ENCODE data around the gene HPSE. TPM values are rescaled to one million over a fixed set of nuclear protein-coding genes. Genes with fewer than 3 reads are reported as not detected.
A peak's percentile ranks its signal among the peaks of the same experiment; 100 is the strongest.

The HPSE gene
- total and polyA plus RNA-seq, 2 experiments from 2014 or later: 1.7 to 3.8 TPM

DNA sequence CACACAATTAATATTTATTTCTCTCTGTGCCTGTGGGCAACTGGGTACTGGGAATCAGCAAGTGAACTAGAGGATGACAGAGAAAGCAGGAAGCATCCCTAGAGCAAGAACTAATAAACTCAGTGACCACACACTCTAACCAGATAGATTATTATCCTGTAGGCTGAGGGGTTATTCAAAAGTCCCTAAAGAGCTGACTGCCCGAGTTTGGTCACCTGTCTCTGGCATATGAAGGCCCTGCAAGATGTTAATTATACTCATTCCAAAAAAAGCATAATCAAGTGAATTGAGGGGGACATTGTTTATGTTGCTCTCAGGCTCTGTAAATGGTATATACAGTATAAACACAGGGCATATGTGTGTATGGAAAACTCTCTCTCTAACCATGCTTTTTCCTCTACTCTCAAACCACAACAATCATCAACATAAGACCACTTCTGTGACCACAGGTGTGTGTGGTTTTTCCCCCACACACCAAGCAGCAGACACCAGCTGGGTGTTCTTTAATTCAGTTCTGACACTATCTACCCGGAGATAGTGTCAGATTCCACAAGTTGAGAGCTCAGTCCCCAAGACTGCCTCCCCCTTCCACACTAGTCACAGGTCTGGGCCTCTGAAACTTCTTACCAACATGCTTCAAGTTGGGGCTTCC, 6.2 kb upstream of the HPSE start:
- H3K4me2 ChIP-seq: no peak overlapping the region
- TF ChIP-seq EZH2phosphoT487 (IDR thresholded peaks at IDR 0.05; ENCODE audit: low read depth, severe bottlenecking, unreplicated experiment) (no peak), CTCF (IDR thresholded peaks at IDR 0.05; ENCODE audit: poor library complexity) (no peak), EZH2 (IDR thresholded peaks at IDR 0.05; ENCODE audit: borderline replicate concordance) (no peak)
- H3K4me3 ChIP-seq: no peak overlapping the region
- H3K9me2 ChIP-seq (replicated peaks; ENCODE audit: insufficient read depth): no peaks in the 10 kb centered on the region
- H3K27me3 ChIP-seq: peaks cover 1% of the 10 kb centered on the region
- no peak for DNase-seq (ENCODE audit: low spot score)
- no peaks in the 10 kb centered on the region for H3K79me2 ChIP-seq
- H3K4me1 ChIP-seq (ENCODE audit: insufficient read depth): no peaks in the 10 kb centered on the region
- no peaks in the 10 kb centered on the region for H3K36me3 ChIP-seq (replicated peaks; ENCODE audit: insufficient read depth, low read depth)
- no peak overlapping the region for H3K27ac ChIP-seq
- no peak overlapping the region for H2AFZ ChIP-seq
- no peaks in the 10 kb centered on the region for H4K20me1 ChIP-seq (ENCODE audit: insufficient read depth, poor library complexity, severe bottlenecking)
- 56% methylated on average over 2 of the region's 2 CpGs for whole genome bisulfite sequencing (ENCODE audit: low lambda C conversion rate, missing lambda C conversion rate)
- no peaks in the 10 kb centered on the region for H3K9me3 ChIP-seq (ENCODE audit: low read depth)

DNA sequence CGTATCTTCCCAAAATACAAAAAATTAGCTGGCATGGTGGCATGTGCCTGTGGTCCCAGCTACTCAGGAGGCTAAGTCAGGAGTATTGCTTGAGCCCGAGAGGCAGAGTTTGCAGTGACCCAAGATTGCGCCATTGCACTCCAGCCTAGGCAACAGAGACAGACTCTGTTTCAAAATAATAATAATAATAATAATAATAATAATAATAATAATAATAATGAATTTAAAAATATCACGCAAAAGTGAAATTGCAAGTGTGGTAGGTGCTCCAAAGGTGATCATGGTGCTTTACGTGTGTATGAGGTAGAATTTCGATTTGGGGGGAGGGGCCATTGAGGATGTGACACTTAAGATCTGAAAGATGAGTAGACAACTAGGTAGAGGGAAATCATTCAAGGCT, 4.9 kb upstream of the HPSE start:
- no peaks in the 10 kb centered on the region for H4K20me1 ChIP-seq (ENCODE audit: insufficient read depth, poor library complexity, severe bottlenecking)
- no peaks in the 10 kb centered on the region for H3K9me3 ChIP-seq (ENCODE audit: low read depth)
- no peaks in the 10 kb centered on the region for H3K79me2 ChIP-seq
- peaks cover 8% of the 10 kb centered on the region for H3K27me3 ChIP-seq
- no peaks in the 10 kb centered on the region for H3K9me2 ChIP-seq (replicated peaks; ENCODE audit: insufficient read depth)
- no peaks in the 10 kb centered on the region for H3K4me1 ChIP-seq (ENCODE audit: insufficient read depth)
- WGBS (ENCODE audit: low lambda C conversion rate, missing lambda C conversion rate): 89% methylated on average over 6 of the region's 6 CpGs
- no peak overlapping the region for H2AFZ ChIP-seq
- DNase-seq (ENCODE audit: low spot score): no peak
- no peaks in the 10 kb centered on the region for H3K36me3 ChIP-seq (replicated peaks; ENCODE audit: insufficient read depth, low read depth)
- TF ChIP-seq EZH2phosphoT487 (IDR thresholded peaks at IDR 0.05; ENCODE audit: low read depth, severe bottlenecking, unreplicated experiment) (no peak), CTCF (IDR thresholded peaks at IDR 0.05; ENCODE audit: poor library complexity) (no peak), EZH2 (IDR thresholded peaks at IDR 0.05; ENCODE audit: borderline replicate concordance) (no peak)
- no peak overlapping the region for H3K27ac ChIP-seq
- no peak overlapping the region for H3K4me2 ChIP-seq
- H3K4me3 ChIP-seq: no peak overlapping the region

DNA sequence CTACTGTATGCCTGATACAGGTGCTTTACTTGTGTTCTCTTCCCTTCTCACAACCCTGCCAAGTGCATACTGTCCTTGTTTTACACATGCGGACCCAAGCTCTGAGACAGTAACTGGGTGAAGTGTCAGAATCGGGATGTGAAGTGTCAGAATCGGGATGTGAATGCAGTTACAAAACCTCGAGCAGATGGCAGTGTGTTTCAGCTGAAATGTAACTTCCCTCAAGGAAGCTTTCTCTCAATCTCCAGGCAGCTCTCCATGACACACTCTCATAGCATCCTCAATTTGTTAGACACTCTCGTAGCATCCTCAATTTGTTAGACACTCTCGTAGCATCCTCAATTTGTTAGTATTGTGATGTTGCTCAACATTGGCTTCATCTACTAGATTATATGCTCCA, 1.1 kb upstream of the HPSE start:
- TF ChIP-seq EZH2 (IDR thresholded peaks at IDR 0.05; ENCODE audit: borderline replicate concordance): no peak
- TF ChIP-seq CTCF (IDR thresholded peaks at IDR 0.05; ENCODE audit: poor library complexity): no peak
- no peak for TF ChIP-seq EZH2phosphoT487 (IDR thresholded peaks at IDR 0.05; ENCODE audit: low read depth, severe bottlenecking, unreplicated experiment)
- peaks cover 4% of the 10 kb centered on the region for H3K4me1 ChIP-seq (ENCODE audit: insufficient read depth)
- no peak for DNase-seq (ENCODE audit: low spot score)
- H3K9me3 ChIP-seq (ENCODE audit: low read depth): no peaks in the 10 kb centered on the region
- H3K27me3 ChIP-seq: peaks cover 19% of the 10 kb centered on the region
- H3K36me3 ChIP-seq (replicated peaks; ENCODE audit: insufficient read depth, low read depth): no peaks in the 10 kb centered on the region
- no peaks in the 10 kb centered on the region for H3K9me2 ChIP-seq (replicated peaks; ENCODE audit: insufficient read depth)
- H3K4me2 ChIP-seq: no peak overlapping the region
- H2AFZ ChIP-seq: peak overlapping the region; percentile 87
- H3K27ac ChIP-seq: no peak overlapping the region
- no peak overlapping the region for H3K4me3 ChIP-seq
- H4K20me1 ChIP-seq (ENCODE audit: insufficient read depth, poor library complexity, severe bottlenecking): no peaks in the 10 kb centered on the region
- 68% methylated on average over 6 of the region's 6 CpGs for WGBS (ENCODE audit: low lambda C conversion rate, missing lambda C conversion rate)
- no peaks in the 10 kb centered on the region for H3K79me2 ChIP-seq

All from hepatocyte (in vitro differentiated cells).